Caki2 (cell line): ENCODE results near the gene ERBB3. TPM values are rescaled to one million over a fixed set of nuclear protein-coding genes. Genes with fewer than 3 reads are reported as not detected.

ENCODE experiments used
- DNase-seq: peaks from one replicate; pipeline ENCODE4 v3.0.0-alpha.2; 2015; ENCODE audit warnings: low read depth
- in situ Hi-C: cut with HindIII; loops from 2 replicates; pipeline ENCODE4 v1.10.0; 2016; ENCODE audit warnings: low sequenced_read_pairs, low pct_unique_long_range_greater_than_20kb, mixed read lengths
- total RNA-seq: library from RNA; depleted of rRNA; stranded (reverse); fragments of >200 nt; shearing (Covaris generic); gene quantifications from 2 replicates; pipeline ENCODE4 v1.2.3, GENCODE V29; 2014; ENCODE audit warnings: low replicate concordance; rRNA removed

Gene ERBB3
- total RNA-seq, 1 experiment from 2014 or later: 1.8 TPM

GRCh38 chr12:56152132-56152755, 72.3 kb downstream of the ERBB3 start, which contains the start of gene MYL6B:
Gene MYL6B, plus strand, starts transcription at chr12:56152587. Its CDS starts 1,332 bp downstream, at chr12:56153919.
- peak; percentile 88 for DNase-seq
- in situ Hi-C loops: no loop called here

Other genes starting within 250 kb of the ERBB3 start
- gene MMP19, start 237.2 kb upstream of the ERBB3 start, total RNA-seq: not detected in 2 replicates
- 36.1 and 62.7 TPM in 2 replicates for gene PYM1, start 152.3 kb upstream of the ERBB3 start, total RNA-seq
- 0.17 and 1.2 TPM in 2 replicates for gene DGKA, start 149.0 kb upstream of the ERBB3 start, total RNA-seq
- gene PMEL, start 114.1 kb upstream of the ERBB3 start, total RNA-seq: 10.4 and 27.5 TPM in 2 replicates
- gene CDK2, start 113.3 kb upstream of the ERBB3 start, total RNA-seq: 42.6 and 58.5 TPM in 2 replicates
- gene RAB5B, start 106.1 kb upstream of the ERBB3 start, total RNA-seq: 26.3 and 36.1 TPM in 2 replicates
- gene SUOX, start 82.9 kb upstream of the ERBB3 start, total RNA-seq: 25.3 and 28.7 TPM in 2 replicates
- 0.34 and 1.9 TPM in 2 replicates for gene IKZF4, start 59.1 kb upstream of the ERBB3 start, total RNA-seq
- gene RPS26, start 38.2 kb upstream of the ERBB3 start, total RNA-seq: 1,254 and 1,317 TPM in 2 replicates
- 415 and 417 TPM in 2 replicates for gene PA2G4, start 24.4 kb downstream of the ERBB3 start, total RNA-seq
- gene RPL41, start 36.5 kb downstream of the ERBB3 start, total RNA-seq: 3,851 and 5,660 TPM in 2 replicates
- 4.2 and 8.4 TPM in 2 replicates for gene ZC3H10, start 38.1 kb downstream of the ERBB3 start, total RNA-seq
- 155 and 163 TPM in 2 replicates for gene ESYT1, start 48.1 kb downstream of the ERBB3 start, total RNA-seq
- 216 and 250 TPM in 2 replicates for gene MYL6B, start 72.4 kb downstream of the ERBB3 start, total RNA-seq
- gene MYL6, start 78.2 kb downstream of the ERBB3 start, total RNA-seq: 3,263 and 3,510 TPM in 2 replicates
- gene SMARCC2, start 109.3 kb downstream of the ERBB3 start, total RNA-seq: 19.3 and 27.0 TPM in 2 replicates
- 83.0 and 119 TPM in 2 replicates for gene RNF41, start 141.8 kb downstream of the ERBB3 start, total RNA-seq
- gene NABP2, start 144.2 kb downstream of the ERBB3 start, total RNA-seq: 162 and 187 TPM in 2 replicates
- not detected in 2 replicates for gene SLC39A5, start 149.9 kb downstream of the ERBB3 start, total RNA-seq
- gene ANKRD52, start 178.2 kb downstream of the ERBB3 start, total RNA-seq: 15.1 and 15.7 TPM in 2 replicates
- gene COQ10A, start 186.8 kb downstream of the ERBB3 start, total RNA-seq: 21.7 and 25.1 TPM in 2 replicates
- 73.6 and 84.6 TPM in 2 replicates for gene CS, start 220.2 kb downstream of the ERBB3 start, total RNA-seq
- gene CNPY2, start 235.8 kb downstream of the ERBB3 start, total RNA-seq: 244 and 346 TPM in 2 replicates